DMS79 (cell line): ENCODE measurements around the gene CASQ2.

Experiments
- DNase-seq: peaks from one replicate; lab custom pipeline; 2025; lab: John Stamatoyannopoulos, UW

Gene CASQ2

DNA sequence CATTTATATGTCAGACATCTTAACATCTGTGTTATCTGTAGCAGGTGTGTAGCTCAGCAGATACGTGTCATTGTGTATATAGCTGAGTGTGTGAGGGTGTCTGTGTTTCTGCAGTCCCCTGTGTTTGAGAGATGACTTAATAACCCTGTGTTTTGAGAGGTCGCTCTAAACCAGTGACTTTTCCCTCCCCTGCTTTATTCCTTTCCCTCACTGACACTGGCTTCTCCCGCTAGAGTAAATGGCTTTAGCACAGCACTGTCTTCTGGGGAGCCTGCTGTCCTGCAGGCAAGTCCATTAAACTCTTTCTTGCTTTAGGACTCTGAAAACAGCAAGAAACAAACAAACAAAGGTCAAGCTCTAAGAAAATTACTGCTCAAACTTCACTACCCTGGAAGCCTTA, 73.7 kb downstream of the CASQ2 start:
- DNase-seq, result no peak

- DNase-seq, result no peak
Observed at GRCh38 chr1:115692224-115692623, 76.3 kb downstream of the CASQ2 start.

GRCh38 chr1:115690972-115691371, 77.5 kb downstream of the CASQ2 start:
- no peak for DNase-seq

DNA sequence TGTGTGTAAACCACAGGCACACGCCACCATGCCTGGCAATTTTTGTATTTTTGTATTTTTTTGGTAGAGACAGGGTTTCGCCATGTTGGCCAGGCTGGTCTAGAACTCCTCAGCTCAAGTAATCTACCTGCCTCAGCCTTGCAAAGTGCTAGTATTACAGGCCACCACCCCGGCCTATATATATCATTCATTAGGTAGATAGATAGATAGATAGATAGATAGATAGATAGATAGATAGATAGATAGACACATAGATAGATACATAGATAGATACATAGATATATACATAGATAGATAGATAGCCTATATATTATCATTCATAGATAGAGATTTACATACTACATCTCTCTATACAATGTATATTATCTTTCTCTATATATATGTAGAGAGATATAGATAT, 80.8 kb downstream of the CASQ2 start:
- no peak for DNase-seq

- DNase-seq, result no peak
Observed at GRCh38 chr1:115685029-115685705, 83.3 kb downstream of the CASQ2 start.

DNA sequence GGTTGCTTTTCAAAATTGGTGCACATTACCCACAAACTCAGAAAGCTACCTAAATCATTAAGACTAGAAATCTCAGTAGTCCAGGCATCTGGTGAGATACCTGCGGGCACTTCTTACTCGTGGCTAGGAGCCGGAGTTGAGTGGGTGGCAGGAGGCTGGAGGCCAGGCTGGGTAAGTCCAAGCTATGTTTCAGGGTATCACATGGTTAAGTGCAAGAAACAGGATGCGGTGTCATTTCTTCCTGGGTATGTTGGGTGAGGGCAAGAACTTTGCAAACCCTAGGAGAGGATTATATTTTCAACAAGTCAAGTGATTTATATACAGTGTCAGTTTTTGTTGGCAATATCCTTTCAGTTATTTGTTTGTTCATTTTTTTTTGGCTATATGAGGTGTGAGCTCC, 85.7 kb downstream of the CASQ2 start:
- no peak for DNase-seq

DNA sequence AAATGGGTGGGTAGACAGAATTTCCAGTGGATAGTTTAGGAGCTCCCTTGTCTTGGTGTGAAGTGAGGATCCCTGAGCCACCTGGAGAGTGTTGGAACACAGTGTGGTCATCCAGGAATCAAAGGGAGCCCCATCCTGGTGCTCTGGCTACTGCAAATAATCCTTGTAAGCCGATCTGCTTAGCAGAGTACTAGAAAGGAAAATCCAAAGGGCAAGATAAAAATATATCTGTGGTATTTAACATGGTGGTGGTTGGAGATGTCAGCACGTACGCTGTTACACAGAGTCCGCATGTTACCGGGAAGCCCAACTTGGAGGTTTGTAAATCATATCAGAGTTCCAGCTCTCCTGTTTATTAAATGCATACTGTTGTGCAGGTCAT, 87.8 kb downstream of the CASQ2 start:
- no peak for DNase-seq

- DNase-seq, result no peak
Observed at GRCh38 chr1:115679141-115679611, 89.3 kb downstream of the CASQ2 start.

DNA sequence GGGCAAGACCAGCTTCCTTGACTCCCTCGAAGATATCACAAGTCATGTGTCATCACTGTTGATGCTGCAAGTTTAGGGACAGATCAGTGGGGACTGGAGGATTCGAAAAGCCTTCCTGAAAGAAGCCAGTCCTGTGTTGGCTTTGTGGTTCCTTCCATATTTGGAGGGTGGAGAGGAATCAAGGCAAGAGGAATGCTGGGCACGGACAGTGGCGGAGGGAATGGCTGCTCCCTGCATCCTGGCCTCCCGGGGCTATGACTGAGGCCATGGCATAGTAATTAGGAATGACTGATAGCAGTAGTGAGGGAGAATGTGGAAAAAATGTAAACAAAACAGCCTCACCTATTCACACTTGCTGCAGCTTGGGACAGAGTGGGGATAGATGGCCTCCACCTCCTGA, 90.4 kb downstream of the CASQ2 start:
- no peak for DNase-seq

GRCh38 chr1:115677565-115677964, 90.9 kb downstream of the CASQ2 start:
- no peak for DNase-seq

DNA sequence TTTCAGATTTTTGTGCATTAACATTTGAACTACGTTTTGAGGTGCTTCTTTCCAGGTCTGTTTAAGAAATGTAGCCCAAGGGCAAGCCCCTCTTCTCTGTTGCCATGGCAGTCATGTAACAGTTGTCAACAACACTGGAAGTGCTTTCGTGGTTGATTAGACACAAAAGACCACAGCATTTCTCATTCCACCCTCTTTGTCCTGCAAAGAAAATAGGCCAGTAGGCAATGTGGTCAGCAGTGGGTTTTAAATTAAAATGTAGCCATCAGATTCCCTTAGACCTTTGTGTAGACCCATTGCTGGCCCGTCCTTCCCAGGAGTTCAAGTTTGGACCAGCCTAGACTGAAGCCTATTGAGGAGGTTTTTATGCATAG, 91.3 kb downstream of the CASQ2 start:
- peak; percentile 86 for DNase-seq

DNA sequence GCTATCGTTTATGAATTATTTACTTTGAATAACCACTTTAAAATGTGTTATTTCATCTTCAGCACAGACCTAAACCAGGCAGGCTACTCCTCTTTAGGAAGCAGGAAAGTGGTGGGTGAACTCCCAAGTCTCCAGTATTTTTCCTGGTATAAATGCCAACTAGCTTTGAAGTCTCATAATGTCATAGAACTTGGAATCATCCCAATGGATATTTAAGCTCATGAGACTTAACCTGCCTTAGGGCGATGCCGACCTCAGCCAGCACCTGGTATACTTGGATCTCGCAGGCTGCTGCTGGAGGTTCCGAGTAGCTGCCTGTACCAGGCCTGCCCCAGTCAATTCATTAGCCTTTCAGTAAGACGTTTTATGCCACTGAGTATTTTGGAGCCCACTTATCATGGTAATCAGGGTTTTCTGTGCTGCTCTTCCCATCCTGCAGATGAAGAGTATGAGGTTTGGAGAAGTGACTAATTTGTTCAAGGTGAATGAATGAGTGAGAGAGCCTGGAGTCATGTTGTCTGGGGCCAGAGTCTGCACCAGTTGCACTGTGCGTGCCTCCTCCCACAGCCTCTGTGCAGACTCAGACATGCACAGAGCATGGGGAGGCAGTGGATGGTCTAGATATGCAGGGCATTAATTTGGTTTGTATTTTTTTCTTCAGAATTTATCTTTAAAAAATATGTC, 91.9 kb downstream of the CASQ2 start:
- peak; percentile 87 for DNase-seq

GRCh38 chr1:115672224-115673009, 96.1 kb downstream of the CASQ2 start:
- no peak for DNase-seq

DNA sequence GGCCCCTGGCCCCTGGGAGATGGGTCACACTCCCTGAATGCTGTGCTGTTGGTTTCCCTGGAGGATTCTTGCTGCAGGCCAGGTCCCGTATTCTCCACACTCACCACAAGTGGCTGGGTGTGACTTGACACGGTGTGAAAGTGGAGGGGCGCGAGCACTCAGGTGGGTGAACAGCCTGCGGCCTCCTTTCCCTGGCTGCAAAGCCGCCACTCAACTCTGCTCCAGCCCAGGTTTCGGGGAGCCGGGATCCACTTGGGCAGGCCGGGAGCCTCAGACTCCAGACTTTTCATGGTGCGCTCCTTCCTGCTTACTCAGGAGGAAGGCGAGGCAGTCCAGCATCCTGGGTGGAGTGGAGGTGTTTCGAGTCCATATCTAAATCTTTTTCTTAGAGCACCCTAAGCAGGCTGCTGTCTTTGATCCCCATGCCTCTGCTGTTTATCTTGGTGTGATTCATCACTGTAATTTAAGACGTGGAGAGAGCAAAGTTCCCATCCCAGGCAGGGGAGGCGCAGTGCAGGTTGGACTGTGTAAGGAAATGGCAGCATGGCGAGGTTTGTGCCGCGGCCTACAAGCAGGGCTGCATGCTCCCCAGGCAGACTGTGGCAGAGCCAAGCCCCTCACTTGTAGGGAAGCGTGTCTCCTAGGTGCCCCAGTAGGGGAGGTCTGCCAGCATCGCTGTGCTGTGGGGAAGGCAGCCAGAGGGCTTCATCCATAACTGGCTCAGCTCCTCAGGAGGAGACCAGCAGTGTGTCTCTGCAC, 97.2 kb downstream of the CASQ2 start:
- DNase-seq, result no peak

- peak; percentile 90 for DNase-seq
Observed at GRCh38 chr1:115670476-115671175, 97.9 kb downstream of the CASQ2 start.

DNA sequence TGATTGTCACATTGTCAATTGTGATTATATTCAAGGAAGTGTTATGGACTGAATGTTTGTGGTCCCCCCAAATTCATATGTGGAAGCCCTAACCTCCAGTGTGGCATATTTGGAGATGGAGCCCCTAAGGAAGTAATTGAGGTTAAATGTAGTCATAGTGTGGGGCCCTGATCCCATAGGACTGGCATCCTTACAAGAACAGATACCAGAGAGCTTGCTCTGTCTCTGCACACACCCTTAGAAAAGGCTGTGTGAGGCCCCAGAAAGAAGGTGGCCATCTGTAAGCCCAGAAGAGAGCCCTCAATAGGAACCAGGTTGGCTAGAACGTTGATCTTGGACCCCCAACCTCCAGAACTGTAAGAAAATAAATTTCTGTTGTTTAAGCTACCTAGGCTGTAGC, 98.6 kb downstream of the CASQ2 start:
- no peak for DNase-seq

GRCh38 chr1:115669002-115669673, 99.4 kb downstream of the CASQ2 start:
- DNase-seq, result no peak

- DNase-seq, result no peak
Observed at GRCh38 chr1:115668579-115668978, 99.9 kb downstream of the CASQ2 start.

GRCh38 chr1:115666702-115667101, 101.8 kb downstream of the CASQ2 start:
- DNase-seq, result no peak

- DNase-seq, result no peak
Observed at GRCh38 chr1:115666206-115666605, 102.3 kb downstream of the CASQ2 start.
